GM18870 (cell line): Measurements from ENCODE around the gene HOXA9.

Experiments
- ATAC-seq: cut with Tn5 transposase; IDR thresholded peaks from one replicate; pipeline ENCODE4 v1.9.1; 2021; ENCODE audit warnings: moderate library complexity; ENCODE audit not compliant: unreplicated experiment

HOXA9 gene

GRCh38 chr7:27165089-27165995 is at the start of gene HOXA9:
TSS of gene HOXA9 (minus strand) at chr7:27165537. CDS start at chr7:27165457, 80 bp downstream.
- ATAC-seq: no peak

- ATAC-seq: no peak
These were observed 49.1 kb upstream of the HOXA9 start for GRCh38 chr7:27214239-27214950.

- no peak for ATAC-seq
These were observed 48.3 kb upstream of the HOXA9 start for GRCh38 chr7:27213433-27214238.

GRCh38 chr7:27212497-27213432 is 47.4 kb upstream of the HOXA9 start:
- ATAC-seq: no peak

GRCh38 chr7:27211764-27212204 is 46.4 kb upstream of the HOXA9 start:
- ATAC-seq: no peak

GRCh38 chr7:27211084-27211446 is 45.7 kb upstream of the HOXA9 start:
- no peak for ATAC-seq

GRCh38 chr7:27210441-27211083 is 45.2 kb upstream of the HOXA9 start:
- no peak for ATAC-seq

- ATAC-seq: no peak
These were observed 44.6 kb upstream of the HOXA9 start for GRCh38 chr7:27209933-27210440.

- ATAC-seq: no peak
These were observed 43.7 kb upstream of the HOXA9 start for GRCh38 chr7:27208998-27209397.

- no peak for ATAC-seq
These were observed 42.1 kb upstream of the HOXA9 start for GRCh38 chr7:27207348-27207985.

- no peak for ATAC-seq
These were observed 40.3 kb upstream of the HOXA9 start for GRCh38 chr7:27205325-27206280.

- no peak for ATAC-seq
These were observed 39.5 kb upstream of the HOXA9 start for GRCh38 chr7:27204851-27205322.

- no peak for ATAC-seq
These were observed 38.7 kb upstream of the HOXA9 start for GRCh38 chr7:27203964-27204594.

GRCh38 chr7:27203365-27203953 is 38.1 kb upstream of the HOXA9 start:
- no peak for ATAC-seq

GRCh38 chr7:27202862-27203134 is 37.5 kb upstream of the HOXA9 start:
- no peak for ATAC-seq

GRCh38 chr7:27202018-27202861 is 36.9 kb upstream of the HOXA9 start:
- no peak for ATAC-seq
